D721Med (cell line): ENCODE measurements around the gene LIAS.

Experiments used
- DNase-seq: peaks from one replicate; pipeline ENCODE4 v3.0.0; 2011; ENCODE audit warnings: low spot score; ENCODE audit not compliant: insufficient read length
- FAIRE-seq: peaks from 2 replicates; lab custom pipeline; 2011; peaks lifted over from hg19 to GRCh38; lab: Jason Lieb, UNC
- TF ChIP-seq, protein P1 (sequence below): IDR thresholded peaks from 2 replicates; pipeline ENCODE4 v1.5.1; 2012; ENCODE audit warnings: mild to moderate bottlenecking, control low read depth; ENCODE audit not compliant: insufficient read depth; ENCODE audit errors: missing control alignments

Gene LIAS

DNA sequence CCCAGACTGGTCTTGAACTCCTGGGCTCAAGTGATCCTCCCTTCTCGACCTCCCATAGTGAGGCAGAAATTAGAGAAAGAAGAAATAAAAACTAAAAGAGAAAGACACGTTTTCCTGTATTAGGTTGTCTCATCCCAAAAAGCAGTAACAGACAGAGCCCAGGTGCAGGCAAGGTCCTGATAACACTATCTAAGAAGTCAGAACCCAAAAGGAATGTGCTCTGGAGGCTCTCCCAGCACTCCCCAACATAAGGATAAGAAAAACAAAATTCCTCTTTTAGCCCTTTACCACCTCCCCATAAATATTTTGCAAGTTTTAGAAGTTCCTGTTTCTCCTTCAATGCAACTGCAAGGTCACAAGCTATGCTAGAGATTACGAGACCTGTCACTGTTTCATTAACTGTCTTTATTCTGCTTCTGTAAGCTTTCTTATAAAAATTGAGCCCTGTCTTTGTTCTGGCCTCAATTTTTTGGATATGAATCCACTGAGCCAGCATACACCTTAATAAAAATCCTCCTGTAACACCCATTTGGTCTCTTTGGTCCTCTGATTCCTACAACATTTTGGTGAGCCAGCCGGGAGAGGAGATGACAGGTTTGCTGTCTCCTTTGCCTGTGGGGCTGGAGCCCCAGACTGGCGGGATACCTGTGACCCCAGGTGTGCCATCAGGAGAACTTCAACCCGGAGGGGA lies 25.9 kb downstream of the LIAS start:
- FAIRE-seq: no peak
- no peak for DNase-seq

GRCh38 chr4:39486221-39486804 lies 27.5 kb downstream of the LIAS start:
- FAIRE-seq (no peak), DNase-seq (no peak)
- TF ChIP-seq, protein P1, sequence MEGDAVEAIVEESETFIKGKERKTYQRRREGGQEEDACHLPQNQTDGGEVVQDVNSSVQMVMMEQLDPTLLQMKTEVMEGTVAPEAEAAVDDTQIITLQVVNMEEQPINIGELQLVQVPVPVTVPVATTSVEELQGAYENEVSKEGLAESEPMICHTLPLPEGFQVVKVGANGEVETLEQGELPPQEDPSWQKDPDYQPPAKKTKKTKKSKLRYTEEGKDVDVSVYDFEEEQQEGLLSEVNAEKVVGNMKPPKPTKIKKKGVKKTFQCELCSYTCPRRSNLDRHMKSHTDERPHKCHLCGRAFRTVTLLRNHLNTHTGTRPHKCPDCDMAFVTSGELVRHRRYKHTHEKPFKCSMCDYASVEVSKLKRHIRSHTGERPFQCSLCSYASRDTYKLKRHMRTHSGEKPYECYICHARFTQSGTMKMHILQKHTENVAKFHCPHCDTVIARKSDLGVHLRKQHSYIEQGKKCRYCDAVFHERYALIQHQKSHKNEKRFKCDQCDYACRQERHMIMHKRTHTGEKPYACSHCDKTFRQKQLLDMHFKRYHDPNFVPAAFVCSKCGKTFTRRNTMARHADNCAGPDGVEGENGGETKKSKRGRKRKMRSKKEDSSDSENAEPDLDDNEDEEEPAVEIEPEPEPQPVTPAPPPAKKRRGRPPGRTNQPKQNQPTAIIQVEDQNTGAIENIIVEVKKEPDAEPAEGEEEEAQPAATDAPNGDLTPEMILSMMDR: no peak

More for the DNA sequence above, 25.9 kb downstream of the LIAS start:
- TF ChIP-seq, protein P1: no peak

GRCh38 chr4:39490322-39490721 lies 31.5 kb downstream of the LIAS start:
- DNase-seq: no peak
- TF ChIP-seq, protein P1: no peak
- no peak for FAIRE-seq

- DNase-seq (no peak), FAIRE-seq (no peak)
- TF ChIP-seq, protein P1: no peak
Observed at GRCh38 chr4:39494354-39494753, 35.5 kb downstream of the LIAS start.

DNA sequence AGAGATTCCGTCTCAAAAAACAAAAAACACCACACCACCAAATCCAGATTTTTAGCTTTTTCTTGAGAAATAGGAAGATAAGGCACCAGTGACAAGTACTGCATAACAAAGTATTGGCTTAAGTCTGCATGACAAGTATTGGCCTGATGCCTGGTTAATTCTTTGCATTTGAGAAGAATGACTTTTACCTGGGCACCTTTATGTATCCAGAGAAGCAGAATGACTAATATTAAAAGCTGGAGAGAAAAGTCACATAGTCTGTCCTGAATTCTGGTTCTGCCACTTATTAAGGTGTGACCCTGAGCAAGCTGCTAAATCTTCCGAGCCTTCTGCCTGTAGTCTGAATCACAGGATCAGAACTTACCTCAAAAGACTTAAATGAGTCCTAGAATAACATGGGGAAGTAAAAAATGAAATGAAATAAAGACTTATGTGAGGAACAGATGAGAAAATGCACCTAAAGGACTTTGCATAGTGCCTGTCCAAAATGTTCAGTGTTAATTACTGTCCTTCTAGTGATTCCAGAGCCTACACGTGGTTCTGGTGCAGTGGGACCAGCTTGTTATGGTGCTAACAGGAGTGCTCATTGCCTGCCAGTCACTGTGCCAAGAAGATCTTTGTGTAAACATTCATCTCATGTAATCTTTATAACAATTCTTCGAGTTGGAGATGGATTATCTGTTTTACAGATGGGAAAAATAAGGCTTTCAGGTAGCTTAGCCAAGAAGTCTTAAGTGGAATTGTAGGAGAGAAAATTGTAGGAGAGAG lies 36.8 kb downstream of the LIAS start:
- no peak for DNase-seq
- FAIRE-seq: no peak
- TF ChIP-seq, protein P1: no peak

GRCh38 chr4:39497909-39498726 lies 39.3 kb downstream of the LIAS start:
- FAIRE-seq: no peak
- DNase-seq: no peak
- TF ChIP-seq, protein P1: no peak
